H1 (cell line): Measurements from ENCODE around the gene TEX30. TPM values are rescaled to one million over a fixed set of nuclear protein-coding genes. Genes with fewer than 3 reads are reported as not detected.

Experiments
- CTCF ChIA-PET: fragments of 300-600 bp; sonication (Branson Sonifier 250); formaldehyde crosslinking; loops from one replicate; lab custom pipeline; 2021; ENCODE audit not compliant: partially characterized antibody; lab: Charles Lee
- POLR2A ChIA-PET: fragments of 300-600 bp; sonication (Branson Sonifier 250); formaldehyde crosslinking; loops from one replicate; lab custom pipeline; 2021; ENCODE audit warnings: inconsistent platforms; ENCODE audit not compliant: partially characterized antibody; lab: Charles Lee
- DNase-seq, 2 experiments: peaks; one replicate each; pipeline versions ENCODE4 v3.0.0 to v3.0.0-alpha.2; 2010 to 2022; ENCODE audit warnings: low spot score in 2 of 2, low read depth in 1 of 2, mixed read lengths in 1 of 2
- FAIRE-seq: peaks from 2 replicates; lab custom pipeline; 2011; peaks lifted over from hg19 to GRCh38; lab: Jason Lieb, UNC
- H2AFZ ChIP-seq: 2 replicates; pipeline ENCODE4 v1.8.1; 2012; ENCODE audit warnings: low read length, inconsistent platforms
- H2AK5ac ChIP-seq: 2 replicates; pipeline ENCODE4 v1.6.1; 2013; ENCODE audit warnings: low read depth, low read length
- H2BK120ac ChIP-seq: replicated peaks from 2 replicates; pipeline ENCODE3; 2013; ENCODE audit warnings: low read depth, low read length, inconsistent platforms
- H2BK12ac ChIP-seq: 2 replicates; pipeline ENCODE4 v1.6.1; 2013; ENCODE audit warnings: low read depth, low read length
- H2BK15ac ChIP-seq: 2 replicates; pipeline ENCODE4 v1.6.1; 2013; ENCODE audit warnings: low read length
- H2BK20ac ChIP-seq: 2 replicates; pipeline ENCODE4 v1.6.1; 2013; ENCODE audit warnings: low read length
- H2BK5ac ChIP-seq: 2 replicates; pipeline ENCODE4 v1.6.1; 2013; ENCODE audit warnings: low read depth, low read length
- H3K14ac ChIP-seq: 2 replicates; pipeline ENCODE4 v1.6.1; 2013; ENCODE audit warnings: inconsistent platforms; ENCODE audit not compliant: insufficient read length
- H3K18ac ChIP-seq: 2 replicates; pipeline ENCODE4 v1.6.1; 2013; ENCODE audit warnings: low read length; ENCODE audit errors: extremely low read depth
- H3K23ac ChIP-seq: 2 replicates; pipeline ENCODE4 v1.6.1; 2013; ENCODE audit warnings: inconsistent platforms; ENCODE audit not compliant: insufficient read length
- H3K23me2 ChIP-seq: 2 replicates; pipeline ENCODE4 v1.6.1; 2013; ENCODE audit warnings: low read depth, low read length
- H3K27ac ChIP-seq: 2 replicates; pipeline ENCODE4 v1.6.1; 2011; ENCODE audit warnings: low read depth, low read length, inconsistent platforms
- H3K27me3 ChIP-seq, 4 experiments: replicated peaks in 1 of 4; 1 replicate in 1 of 4; 2 replicates in 3 of 4; pipeline versions ENCODE4 v1.6.1 to v1.8.1; 2011 to 2013; ENCODE audit warnings: low read length in 3 of 4, mild to moderate bottlenecking in 3 of 4, inconsistent platforms in 2 of 4, mixed read lengths in 2 of 4, moderate library complexity in 1 of 4; ENCODE audit not compliant: control insufficient read depth in 3 of 4, insufficient read depth in 3 of 4; ENCODE audit errors: extremely low read depth in 1 of 4
- H3K36me3 ChIP-seq, 4 experiments: 2 replicates each; pipeline versions ENCODE4 v1.6.1 to v1.8.1; 2011 to 2013; ENCODE audit warnings: mild to moderate bottlenecking in 4 of 4, low read length in 3 of 4, moderate library complexity in 2 of 4, control low read depth in 1 of 4, inconsistent platforms in 1 of 4; ENCODE audit not compliant: insufficient read depth in 4 of 4, control insufficient read depth in 2 of 4
- H3K4ac ChIP-seq: replicated peaks from 2 replicates; pipeline ENCODE3; 2013; ENCODE audit warnings: low read length, low read depth, mixed read lengths, inconsistent platforms; ENCODE audit not compliant: insufficient read length
- H3K4me1 ChIP-seq, 4 experiments: replicated peaks in 1 of 4; 1 replicate in 1 of 4; 2 replicates in 3 of 4; pipeline versions ENCODE4 v1.6.1 to v1.8.1; 2011 to 2013; ENCODE audit warnings: low read length in 3 of 4, inconsistent platforms in 2 of 4, mixed read lengths in 1 of 4; ENCODE audit not compliant: insufficient read depth in 4 of 4, control insufficient read depth in 3 of 4
- H3K4me2 ChIP-seq, 2 experiments: 2 replicates each; pipeline versions ENCODE4 v1.6.1 to v1.8.1; 2011 to 2013; ENCODE audit warnings: low read depth in 2 of 2, low read length in 2 of 2, control low read depth in 1 of 2, inconsistent platforms in 1 of 2, mild to moderate bottlenecking in 1 of 2; ENCODE audit not compliant: insufficient read depth in 1 of 2
- H3K4me3 ChIP-seq, 4 experiments: fragments of 200-600, 300-600 bp in 1 of 4; sonication (generic), shearing (Covaris generic), sonication (Bioruptor Twin) in 1 of 4; 2 replicates each; pipeline versions ENCODE4 v1.5.1 to v1.8.1; 2011 to 2016; ENCODE audit warnings: low read length in 4 of 4, low read depth in 3 of 4, control low read depth in 2 of 4, inconsistent platforms in 2 of 4, mild to moderate bottlenecking in 2 of 4, mixed read lengths in 1 of 4, moderate library complexity in 1 of 4; ENCODE audit not compliant: insufficient read depth in 2 of 4; ENCODE audit errors: extremely low read depth in 1 of 4
- H3K56ac ChIP-seq: replicated peaks from 2 replicates; pipeline ENCODE3; 2013; ENCODE audit warnings: low read depth, mild to moderate bottlenecking, mixed read lengths, low read length, inconsistent platforms; ENCODE audit not compliant: insufficient read length
- H3K79me1 ChIP-seq: 2 replicates; pipeline ENCODE4 v1.6.1; 2013; ENCODE audit warnings: low read depth, low read length, control low read depth
- H3K79me2 ChIP-seq, 2 experiments: 2 replicates each; pipeline versions ENCODE4 v1.6.1 to v1.8.1; 2012 to 2013; ENCODE audit warnings: low read length in 2 of 2, mild to moderate bottlenecking in 2 of 2, inconsistent platforms in 1 of 2; ENCODE audit not compliant: insufficient read depth in 2 of 2, control insufficient read depth in 1 of 2
- H3K9ac ChIP-seq, 4 experiments: replicated peaks in 1 of 4; 1 replicate in 1 of 4; 2 replicates in 3 of 4; pipeline versions ENCODE4 v1.6.1 to v1.8.1; 2011 to 2013; ENCODE audit warnings: low read depth in 3 of 4, low read length in 3 of 4, control low read depth in 2 of 4, mild to moderate bottlenecking in 2 of 4, moderate library complexity in 2 of 4, inconsistent platforms in 1 of 4; ENCODE audit errors: extremely low read depth in 1 of 4
- H3K9me3 ChIP-seq, 2 experiments: 2 replicates each; pipeline versions ENCODE4 v1.6.1 to v1.8.1; 2012 to 2013; ENCODE audit warnings: mild to moderate bottlenecking in 2 of 2, moderate library complexity in 2 of 2, control low read depth in 1 of 2, inconsistent platforms in 1 of 2, low read depth in 1 of 2, low read length in 1 of 2, mixed read lengths in 1 of 2; ENCODE audit not compliant: insufficient read depth in 2 of 2
- H4K20me1 ChIP-seq, 2 experiments: replicated peaks in 1 of 2; 2 replicates each; pipeline versions ENCODE3 to v1.8.1; 2011 to 2013; ENCODE audit warnings: inconsistent platforms in 2 of 2, low read length in 2 of 2, mild to moderate bottlenecking in 1 of 2; ENCODE audit not compliant: insufficient read depth in 2 of 2, control insufficient read depth in 1 of 2
- H4K5ac ChIP-seq: 2 replicates; pipeline ENCODE4 v1.6.1; 2013; ENCODE audit warnings: low read length, low read depth, mixed read lengths, inconsistent platforms; ENCODE audit not compliant: insufficient read length
- H4K8ac ChIP-seq: 2 replicates; pipeline ENCODE4 v1.8.0; 2013; ENCODE audit warnings: mild to moderate bottlenecking, moderate library complexity, low read length, inconsistent platforms; ENCODE audit not compliant: insufficient read depth; ENCODE audit errors: extremely low read depth
- H4K91ac ChIP-seq: replicated peaks from 2 replicates; pipeline ENCODE3; 2013; ENCODE audit warnings: low read length, mixed read lengths, inconsistent platforms; ENCODE audit not compliant: insufficient read length
- RNF2 ChIP-seq: fragments of 200-900, 300-1000 bp; sonication (generic); IDR thresholded peaks from 2 replicates; pipeline ENCODE4 v1.7.1; 2016; ENCODE audit warnings: borderline replicate concordance, low read depth, mild to moderate bottlenecking, antibody characterized with exemption, low read length; ENCODE audit not compliant: poor library complexity, severe bottlenecking; ENCODE audit errors: missing control alignments
- RXRA ChIP-seq: IDR thresholded peaks from 2 replicates; pipeline ENCODE4 v1.6.1; 2011; ENCODE audit warnings: low read depth, mild to moderate bottlenecking, low read length, moderate library complexity; ENCODE audit not compliant: insufficient read depth
- SIRT6 ChIP-seq: IDR thresholded peaks from one replicate; pipeline ENCODE4 v1.7.1; 2012; ENCODE audit warnings: low read length, inconsistent platforms
- TBP ChIP-seq: IDR thresholded peaks from 2 replicates; pipeline ENCODE4 v1.6.1; 2011; ENCODE audit warnings: low read depth, low read length, improper control_type of control experiment
- WGBS, 2 experiments: shearing (Covaris generic) in 1 of 2; methylation state at CpG; one replicate each; pipeline versions ENCODE4 v1.1.6 to v1.1.7; 2013 to 2015; ENCODE audit warnings: low lambda C conversion rate in 2 of 2, mixed read lengths in 2 of 2, inconsistent platforms in 1 of 2, low coverage in 1 of 2, missing lambda C conversion rate in 1 of 2; ENCODE audit not compliant: insufficient replicate concordance in 2 of 2, insufficient coverage in 1 of 2, insufficient read length in 1 of 2; ENCODE audit errors: extremely low coverage in 1 of 2, missing lambda C conversion rate in 1 of 2; 5-methylcytosine and 5-hydroxymethylcytosine counted together
- polyA plus RNA-seq, 7 experiments: library from polyadenylated mRNA; depleted of rRNA in 3 of 7; stranded (reverse) in 5 of 7; unstranded in 2 of 7; fragments of >200 nt in 5 of 7; fragments of 200-250 nt in 2 of 7; gene quantifications; 1 replicate in 5 of 7; 2 replicates in 1 of 7; 4 replicates in 1 of 7; pipeline versions ENCODE4 v1.2.1 to v1.2.3, GENCODE V29; 2011 to 2013; ENCODE audit warnings: missing spikeins in 2 of 7, mixed read lengths in 2 of 7
- total RNA-seq: library from RNA; stranded (reverse); fragmentation: NEBNext Ultra II Directional; extraction: Animal tissue kit (Norgen Biotek cat#: 25700); gene quantifications from 2 replicates; pipeline ENCODE4 v1.2.1, GENCODE V29; 2021

Gene TEX30
- total and polyA plus RNA-seq, 2 of the 8 experiments (the other 6 are each of a cell fraction or from before 2014, with no cell fraction given): 6.5 to 10.3 TPM

DNA sequence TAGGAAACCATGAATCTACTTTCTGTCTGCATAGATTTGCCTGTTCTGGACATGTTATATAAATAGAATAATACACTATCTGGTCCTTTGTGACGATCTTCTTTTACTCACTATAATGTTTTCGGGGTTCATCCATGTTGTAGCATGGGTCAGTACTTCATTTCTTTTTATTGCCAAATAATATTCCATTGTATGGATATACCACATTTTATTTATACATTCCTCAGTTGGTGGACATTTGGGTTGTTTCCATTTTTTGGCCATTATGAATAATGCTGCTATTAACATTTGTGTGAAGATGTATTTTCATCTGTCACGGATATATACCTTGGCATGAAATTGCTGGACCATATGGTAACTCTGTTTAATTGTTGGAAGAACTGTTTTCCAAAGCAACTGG, 32.1 kb upstream of the TEX30 start:
- H3K27ac ChIP-seq: no peak overlapping the region
- H3K4me3 ChIP-seq: no peak overlapping the region
- POLR2A ChIA-PET: no interaction called here
- H2BK12ac ChIP-seq: no peak overlapping the region
- H2BK120ac ChIP-seq: no peak overlapping the region
- H3K36me3 ChIP-seq: no peaks in the 10 kb centered on the region
- CTCF ChIA-PET: no interaction called here
- no peaks in the 10 kb centered on the region for H3K9me3 ChIP-seq
- DNase-seq (no peak), FAIRE-seq (no peak)
- H3K14ac ChIP-seq: no peak overlapping the region
- H3K4ac ChIP-seq: no peak overlapping the region
- no peaks in the 10 kb centered on the region for H3K79me2 ChIP-seq
- H3K4me2 ChIP-seq: no peak overlapping the region
- no peak overlapping the region for H4K5ac ChIP-seq
- peaks cover under 1% of the 10 kb centered on the region; the same call in 1 of the 2 replicates for H3K23me2 ChIP-seq
- no peak overlapping the region for H3K23ac ChIP-seq
- peaks cover 0 to 2% (median under 1%) of the 10 kb centered on the region in 4 experiments; a peak in 2 of 7 replicates for H3K27me3 ChIP-seq
- no peaks in the 10 kb centered on the region for H4K20me1 ChIP-seq
- 93% methylated on average over 3 of the region's 3 CpGs; no CpG with 5 or more reads in 1 of the 2 experiments for WGBS, 2 experiments
- no peak overlapping the region for H2AFZ ChIP-seq
- no peak overlapping the region for H4K91ac ChIP-seq
- no peak overlapping the region for H2BK15ac ChIP-seq
- H3K79me1 ChIP-seq: no peaks in the 10 kb centered on the region
- H2BK5ac ChIP-seq: no peak overlapping the region
- no peak overlapping the region for H3K18ac ChIP-seq
- TF ChIP-seq SIRT6: no peak
- TF ChIP-seq RXRA: no peak
- TF ChIP-seq RNF2: no peak
- no peak for TF ChIP-seq TBP
- H3K9ac ChIP-seq: no peak overlapping the region
- no peak overlapping the region for H3K56ac ChIP-seq
- no peak overlapping the region for H2AK5ac ChIP-seq
- H3K4me1 ChIP-seq: no peaks in the 10 kb centered on the region
- no peak overlapping the region for H4K8ac ChIP-seq
- H2BK20ac ChIP-seq: no peak overlapping the region
